GM19452 (cell line): Measurements from ENCODE around the gene LRP1-AS.

Experiments
- ATAC-seq: cut with Tn5 transposase; IDR thresholded peaks from one replicate; pipeline ENCODE4 v1.9.1; 2021; ENCODE audit not compliant: unreplicated experiment

Gene LRP1-AS

GRCh38 chr12:57180321-57180989 is 33.0 kb upstream of the LRP1-AS start:
- no peak for ATAC-seq

GRCh38 chr12:57179331-57180086 is 32.1 kb upstream of the LRP1-AS start:
- ATAC-seq: no peak

- no peak for ATAC-seq
Measured at GRCh38 chr12:57178213-57178612, 30.8 kb upstream of the LRP1-AS start.

- no peak for ATAC-seq
Measured at GRCh38 chr12:57177354-57177753, 29.9 kb upstream of the LRP1-AS start.

- no peak for ATAC-seq
Measured at GRCh38 chr12:57176846-57177245, 29.4 kb upstream of the LRP1-AS start.

- no peak for ATAC-seq
Measured at GRCh38 chr12:57176139-57176477, 28.7 kb upstream of the LRP1-AS start.

GRCh38 chr12:57175428-57176138 is 28.2 kb upstream of the LRP1-AS start:
- ATAC-seq: no peak

GRCh38 chr12:57173683-57174082 is 26.3 kb upstream of the LRP1-AS start:
- no peak for ATAC-seq

- no peak for ATAC-seq
Measured at GRCh38 chr12:57173089-57173488, 25.7 kb upstream of the LRP1-AS start.

- ATAC-seq: no peak
Measured at GRCh38 chr12:57171668-57172067, 24.2 kb upstream of the LRP1-AS start.

- ATAC-seq: no peak
Measured at GRCh38 chr12:57170927-57171326, 23.5 kb upstream of the LRP1-AS start.

GRCh38 chr12:57170408-57170807 is 23.0 kb upstream of the LRP1-AS start:
- no peak for ATAC-seq

GRCh38 chr12:57169969-57170368 is 22.6 kb upstream of the LRP1-AS start:
- ATAC-seq: no peak

GRCh38 chr12:57169046-57169795 is 21.8 kb upstream of the LRP1-AS start:
- ATAC-seq: no peak

GRCh38 chr12:57168058-57168457 is 20.6 kb upstream of the LRP1-AS start:
- no peak for ATAC-seq

- ATAC-seq: no peak
Measured at GRCh38 chr12:57166971-57167371, 19.6 kb upstream of the LRP1-AS start.

- ATAC-seq: no peak
Measured at GRCh38 chr12:57165741-57166140, 18.3 kb upstream of the LRP1-AS start.

GRCh38 chr12:57164966-57165625 is 17.7 kb upstream of the LRP1-AS start:
- ATAC-seq: no peak

GRCh38 chr12:57164454-57164853 is 17.0 kb upstream of the LRP1-AS start:
- ATAC-seq: no peak

GRCh38 chr12:57162553-57163125 is 15.2 kb upstream of the LRP1-AS start:
- ATAC-seq: no peak

- ATAC-seq: no peak
Measured at GRCh38 chr12:57161491-57161890, 14.1 kb upstream of the LRP1-AS start.
